HG03045 (cell line): Measurements from ENCODE around the gene NEU4.
"Not testable (repeated sequence)": the region's sequence is repeated elsewhere in the genome, so short reads cannot be mapped to it uniquely, and the experiment has no call there.

Experiments used
- ATAC-seq: cut with Tn5 transposase; IDR thresholded peaks from one replicate; pipeline ENCODE4 v1.9.1; 2021; ENCODE audit warnings: mild to moderate bottlenecking, moderate library complexity; ENCODE audit not compliant: unreplicated experiment

NEU4 gene

DNA sequence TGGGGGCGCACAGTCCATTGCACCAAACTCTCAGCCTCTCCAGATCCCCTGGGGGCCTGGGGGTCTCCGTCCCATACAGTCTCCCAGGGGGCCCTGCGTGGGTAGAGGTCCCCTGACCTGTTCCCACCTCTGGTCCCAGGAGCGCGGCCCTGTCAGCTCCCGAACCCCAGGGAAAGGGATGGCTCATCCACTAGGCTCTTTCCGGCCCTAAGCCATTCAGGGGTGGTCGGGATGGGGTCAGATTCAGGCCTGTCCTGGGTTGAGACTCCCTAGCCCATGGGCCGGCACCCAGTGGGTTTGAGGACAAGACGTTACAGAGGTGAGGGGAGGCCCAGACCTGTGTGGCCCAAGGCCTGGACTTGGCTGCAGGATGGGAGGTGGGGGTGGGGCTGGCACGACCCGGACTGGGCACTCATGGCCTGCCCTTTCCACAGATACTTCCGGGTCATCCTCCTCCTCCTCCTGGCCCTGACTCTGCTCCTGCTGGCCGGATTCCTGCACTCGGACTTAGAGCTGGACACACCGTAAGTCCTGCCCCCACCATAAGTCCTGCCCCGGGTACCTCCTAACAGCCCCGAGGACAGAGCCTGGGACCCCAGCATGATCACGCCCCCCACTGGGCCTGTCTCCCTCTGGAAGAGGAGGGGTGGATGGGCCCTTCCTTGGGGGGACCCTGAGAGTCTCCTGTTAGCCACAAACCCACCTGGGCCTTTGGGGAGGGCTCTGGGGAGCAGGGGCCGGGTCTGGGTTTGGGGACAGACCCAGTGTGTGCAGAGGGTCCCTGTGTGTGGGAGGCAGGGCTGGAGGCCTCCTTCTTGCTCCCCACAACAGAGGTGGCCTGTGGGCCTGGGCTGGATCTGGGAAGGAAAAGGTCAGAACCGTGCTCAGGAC lies 10.1 kb upstream of the NEU4 start:
- no peak for ATAC-seq

DNA sequence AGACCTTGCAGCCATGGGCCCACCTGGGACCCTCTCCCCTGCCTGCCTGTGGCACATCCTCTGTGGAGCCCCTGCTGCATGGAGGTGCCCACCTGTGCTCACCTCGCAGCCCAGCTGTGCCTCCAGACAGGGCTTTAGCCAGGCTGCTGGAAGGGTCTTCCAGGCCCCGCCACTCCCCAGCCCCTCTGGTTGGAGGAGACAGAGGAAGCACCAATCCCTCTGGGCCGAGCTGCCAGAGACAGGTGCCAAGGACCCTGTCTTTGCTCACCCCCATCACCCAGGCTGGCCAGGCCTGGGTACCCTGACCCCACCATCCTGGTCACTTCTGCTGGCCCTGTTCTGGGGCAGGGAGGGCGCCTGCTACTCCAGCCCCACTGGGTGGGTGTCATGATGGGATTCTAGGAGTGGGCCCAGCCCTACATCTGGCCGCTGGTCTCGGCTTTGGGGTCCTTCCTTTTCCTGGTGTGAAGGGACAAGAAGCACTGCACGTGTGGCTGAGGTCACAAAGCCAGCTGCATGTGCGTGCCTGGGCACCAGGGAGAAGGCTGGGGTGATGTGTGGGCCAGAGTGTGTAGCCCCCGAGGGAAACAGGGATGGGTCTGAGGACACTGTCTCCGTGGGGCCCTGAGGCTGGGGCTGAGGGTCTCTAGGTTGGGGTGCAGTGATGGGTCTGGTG lies 9.3 kb upstream of the NEU4 start:
- ATAC-seq = no peak

DNA sequence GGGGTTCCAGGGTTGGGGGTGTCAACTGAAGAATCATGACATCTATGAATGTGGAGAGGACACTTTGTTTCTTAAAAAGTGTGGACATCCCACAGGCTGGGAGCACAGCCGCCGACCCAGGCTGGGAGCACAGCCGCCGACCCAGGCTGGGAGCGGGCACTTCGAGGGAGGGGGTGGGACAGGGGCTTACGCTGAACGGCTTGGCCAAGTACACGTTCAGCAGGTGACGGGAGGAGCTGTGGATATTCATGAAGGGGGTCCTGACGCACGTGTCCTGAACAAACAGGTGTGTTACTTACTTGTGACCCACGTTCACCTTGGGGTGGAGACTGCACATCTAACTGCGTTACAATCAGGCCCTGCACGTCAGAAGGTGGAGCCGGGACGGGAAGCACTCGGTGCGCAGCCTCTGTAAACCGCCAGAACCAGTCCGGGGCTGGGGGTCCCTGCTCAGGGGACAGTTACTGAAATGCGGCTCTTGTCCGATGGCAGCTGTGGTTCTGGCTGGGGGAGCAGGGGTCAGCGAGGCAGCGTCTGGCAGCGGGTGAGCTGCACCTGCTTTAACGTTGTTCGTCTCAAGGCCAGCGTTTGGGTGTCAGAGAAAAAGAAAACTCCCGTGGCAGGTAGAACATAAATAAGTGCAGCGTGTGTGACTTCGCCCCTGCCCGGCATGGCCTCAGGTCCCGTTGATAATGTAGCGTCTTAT lies 8.6 kb upstream of the NEU4 start:
- not testable (repeated sequence) for ATAC-seq

DNA sequence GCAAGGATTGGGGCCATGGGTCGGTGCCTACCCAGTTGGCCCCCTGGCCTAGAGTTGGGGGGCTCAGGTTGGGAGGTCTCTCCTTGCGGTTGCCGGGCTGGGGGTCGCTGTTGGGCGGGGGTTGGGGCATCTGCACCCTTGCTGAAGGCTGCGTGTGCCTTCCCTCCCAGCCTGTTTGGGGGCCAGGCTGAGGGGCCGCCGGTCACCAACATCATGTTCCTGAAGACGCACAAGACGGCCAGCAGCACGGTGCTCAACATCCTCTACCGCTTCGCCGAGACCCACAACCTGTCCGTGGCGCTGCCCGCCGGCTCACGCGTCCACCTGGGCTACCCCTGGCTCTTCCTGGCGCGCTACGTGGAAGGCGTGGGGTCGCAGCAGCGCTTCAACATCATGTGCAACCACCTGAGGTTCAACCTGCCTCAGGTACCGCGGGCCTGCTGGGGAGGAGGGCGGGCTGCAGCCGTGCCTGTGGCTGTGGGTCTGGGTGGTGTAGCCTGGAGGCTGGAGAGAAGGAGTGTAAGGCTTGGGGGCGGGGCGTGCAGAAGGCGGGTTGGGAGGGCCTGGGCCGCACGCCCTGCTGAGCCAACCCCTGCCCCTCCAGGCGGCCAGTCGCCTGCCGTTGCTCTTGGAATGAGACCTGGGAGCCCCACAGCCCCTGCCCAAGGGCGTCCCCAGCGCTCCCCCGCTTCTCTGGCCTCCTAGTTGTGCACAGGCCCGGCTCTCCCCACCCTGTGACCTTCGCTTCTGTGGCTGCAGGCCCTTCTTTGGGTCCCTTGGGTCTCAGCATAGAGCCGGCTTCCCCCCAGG lies 7.2 kb upstream of the NEU4 start:
- ATAC-seq = no peak

DNA sequence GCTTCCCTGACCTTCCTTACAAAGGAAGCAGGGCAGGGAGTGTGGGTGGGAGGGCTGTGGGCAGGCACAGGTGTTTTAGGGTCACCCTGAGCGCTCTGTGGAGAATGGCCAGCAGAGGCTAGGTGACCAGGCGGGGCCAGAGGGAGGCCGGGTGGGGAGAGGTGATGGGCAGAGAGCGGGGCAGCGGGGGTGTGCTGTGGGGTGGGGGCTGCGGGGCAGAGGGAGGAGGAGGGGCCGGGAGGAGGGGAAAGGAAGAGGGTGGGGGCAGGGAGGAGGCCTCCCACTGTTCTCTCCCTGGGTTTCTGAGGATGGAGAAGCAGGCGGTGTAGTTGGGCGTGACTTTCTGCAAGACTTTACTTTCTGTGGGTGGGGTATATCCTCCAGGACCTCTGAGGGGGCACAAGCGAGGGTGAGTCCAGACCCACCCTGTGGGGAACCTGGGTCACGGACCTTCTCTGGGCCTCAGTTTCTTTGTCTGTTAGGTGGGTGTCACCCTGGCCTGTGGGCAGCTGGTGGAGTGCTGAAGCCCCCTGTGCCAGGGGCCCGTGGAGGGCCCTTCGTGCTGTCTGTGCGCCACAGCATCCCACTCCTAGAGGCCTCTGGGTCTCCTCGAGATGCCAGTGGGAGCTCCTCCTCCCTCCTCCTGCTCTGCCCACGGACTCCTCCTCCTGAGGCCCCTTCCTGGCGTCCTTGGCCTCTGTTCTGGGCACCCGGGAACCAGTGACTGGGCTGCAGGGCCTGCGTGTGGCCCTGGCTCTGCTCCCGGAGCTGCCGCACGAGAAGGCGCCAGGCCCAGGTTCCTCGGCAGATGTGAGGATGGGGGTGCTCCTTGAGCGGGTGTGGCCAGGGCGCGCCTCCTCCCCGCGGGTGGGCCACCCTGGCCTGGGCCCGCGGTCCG lies 6.3 kb upstream of the NEU4 start:
- ATAC-seq = no peak

DNA sequence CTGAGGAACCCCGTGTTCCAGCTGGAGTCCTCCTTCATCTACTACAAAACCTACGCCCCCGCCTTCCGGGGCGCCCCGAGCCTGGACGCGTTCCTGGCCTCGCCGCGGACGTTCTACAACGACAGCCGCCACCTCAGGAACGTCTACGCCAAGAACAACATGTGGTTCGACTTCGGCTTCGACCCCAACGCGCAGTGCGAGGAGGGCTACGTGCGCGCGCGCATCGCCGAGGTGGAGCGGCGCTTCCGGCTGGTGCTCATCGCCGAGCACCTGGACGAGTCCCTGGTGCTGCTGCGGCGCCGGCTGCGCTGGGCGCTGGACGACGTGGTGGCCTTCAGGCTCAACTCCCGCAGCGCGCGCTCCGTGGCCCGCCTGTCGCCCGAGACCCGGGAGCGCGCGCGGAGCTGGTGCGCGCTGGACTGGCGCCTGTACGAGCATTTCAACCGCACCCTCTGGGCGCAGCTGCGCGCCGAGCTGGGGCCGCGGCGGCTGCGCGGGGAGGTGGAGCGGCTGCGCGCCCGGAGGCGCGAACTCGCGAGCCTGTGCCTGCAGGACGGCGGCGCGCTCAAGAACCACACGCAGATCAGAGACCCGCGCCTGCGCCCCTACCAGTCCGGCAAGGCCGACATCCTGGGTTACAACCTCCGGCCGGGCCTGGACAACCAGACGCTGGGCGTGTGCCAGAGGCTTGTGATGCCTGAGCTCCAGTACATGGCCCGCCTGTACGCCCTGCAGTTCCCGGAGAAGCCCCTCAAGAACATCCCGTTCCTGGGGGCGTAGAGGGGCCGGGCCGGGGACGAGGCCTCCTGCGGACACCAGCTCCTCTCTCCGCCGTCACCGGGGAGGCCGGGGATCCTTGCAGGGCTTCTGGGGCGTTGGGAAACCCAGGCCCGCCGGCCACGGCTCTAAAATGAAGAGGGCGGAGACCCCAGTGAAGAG lies 5.3 kb upstream of the NEU4 start:
- ATAC-seq = no peak

DNA sequence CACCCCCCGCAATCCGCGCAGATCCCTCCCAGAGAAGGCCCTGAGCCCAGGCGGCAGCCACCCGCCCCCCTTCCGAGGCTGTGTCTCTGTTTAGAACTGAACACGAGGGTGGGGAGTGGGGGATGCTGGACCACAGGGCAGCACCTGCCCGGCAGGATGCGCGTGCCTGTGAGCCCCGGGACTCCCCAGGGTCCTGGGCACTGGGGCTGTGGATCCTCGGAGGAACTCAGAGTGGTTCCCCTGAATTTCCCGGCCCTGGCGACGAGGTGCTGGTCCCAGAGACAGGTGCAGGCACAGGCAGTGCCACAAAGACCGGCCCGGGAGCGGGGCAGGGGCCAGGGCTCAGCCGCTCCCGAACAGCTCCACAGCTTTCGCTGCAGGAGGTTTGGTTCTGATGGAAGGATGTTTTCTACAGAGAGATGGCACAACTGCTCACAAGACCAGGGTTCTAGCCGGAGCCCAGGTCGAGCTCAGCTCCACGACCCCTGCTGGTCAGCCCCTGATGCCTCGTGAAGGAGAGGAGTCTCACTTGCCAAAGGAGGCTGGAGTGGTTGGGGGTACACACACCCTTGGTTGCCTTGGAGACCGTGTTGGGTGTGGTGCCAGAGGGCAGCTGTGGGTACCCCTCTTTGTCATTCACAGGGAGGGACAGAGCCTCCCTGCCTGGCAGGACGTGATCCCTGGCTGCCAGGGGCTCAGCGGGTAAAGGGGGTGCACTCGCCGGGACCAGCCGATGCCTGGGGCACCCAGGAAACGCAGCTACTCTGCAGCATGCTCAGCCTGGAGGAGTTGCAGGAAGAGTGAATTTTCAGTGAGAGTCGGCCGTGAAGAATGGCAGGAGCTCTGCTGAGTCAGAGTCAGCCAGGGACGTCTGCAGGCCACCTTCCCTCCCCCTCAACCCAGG lies 4.4 kb upstream of the NEU4 start:
- ATAC-seq = no peak

DNA sequence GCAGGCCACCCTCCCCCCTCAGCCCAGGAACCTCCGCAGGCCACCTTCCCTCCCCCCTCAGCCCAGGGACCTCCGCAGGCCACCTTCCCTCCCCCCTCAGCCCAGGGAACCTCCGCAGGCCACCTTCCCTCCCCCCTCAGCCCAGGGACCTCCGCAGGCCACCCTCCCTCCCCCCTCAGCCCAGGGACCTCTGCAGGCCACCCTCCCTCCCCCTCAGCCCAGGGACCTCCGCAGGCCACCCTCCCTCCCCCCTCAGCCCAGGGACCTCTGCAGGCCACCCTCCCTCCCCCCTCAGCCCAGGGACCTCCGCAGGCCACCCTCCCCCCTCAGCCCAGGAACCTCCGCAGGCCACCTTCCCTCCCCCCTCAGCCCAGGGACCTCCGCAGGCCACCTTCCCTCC lies 2.8 kb upstream of the NEU4 start:
- ATAC-seq = not testable (repeated sequence)

DNA sequence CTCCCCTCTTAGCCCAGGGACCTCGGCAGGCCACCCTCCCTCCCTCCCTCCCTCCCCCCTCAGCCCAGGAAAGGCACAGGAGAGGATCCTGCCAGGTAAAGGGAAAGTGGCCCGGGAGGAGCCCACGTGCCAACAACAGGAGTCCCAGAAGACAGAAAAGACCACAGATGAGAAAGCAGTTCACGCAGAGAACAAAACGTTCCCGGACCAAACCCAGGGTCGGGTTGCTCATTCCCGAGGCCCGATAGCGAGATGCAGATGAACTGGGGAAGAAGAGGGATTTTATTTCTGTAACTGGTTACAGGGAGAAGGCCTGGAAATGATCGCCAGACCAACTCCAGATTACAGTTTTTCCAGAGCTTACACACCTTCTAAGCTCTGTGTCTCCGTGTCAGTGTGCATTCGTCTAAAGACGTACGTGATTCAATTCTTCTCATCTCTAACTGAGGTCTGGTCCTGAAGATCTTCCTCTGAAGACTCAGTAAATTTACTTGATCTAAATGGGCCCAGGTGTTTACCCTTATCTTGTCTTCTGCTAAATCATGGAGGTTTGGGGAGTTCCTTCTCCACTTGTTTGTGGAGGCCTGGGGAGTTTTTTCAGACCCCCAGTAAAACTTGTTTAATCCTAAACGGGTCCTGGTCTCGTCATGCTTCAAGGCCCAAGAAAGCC lies 807 bp upstream of the NEU4 start:
- ATAC-seq = no peak

DNA sequence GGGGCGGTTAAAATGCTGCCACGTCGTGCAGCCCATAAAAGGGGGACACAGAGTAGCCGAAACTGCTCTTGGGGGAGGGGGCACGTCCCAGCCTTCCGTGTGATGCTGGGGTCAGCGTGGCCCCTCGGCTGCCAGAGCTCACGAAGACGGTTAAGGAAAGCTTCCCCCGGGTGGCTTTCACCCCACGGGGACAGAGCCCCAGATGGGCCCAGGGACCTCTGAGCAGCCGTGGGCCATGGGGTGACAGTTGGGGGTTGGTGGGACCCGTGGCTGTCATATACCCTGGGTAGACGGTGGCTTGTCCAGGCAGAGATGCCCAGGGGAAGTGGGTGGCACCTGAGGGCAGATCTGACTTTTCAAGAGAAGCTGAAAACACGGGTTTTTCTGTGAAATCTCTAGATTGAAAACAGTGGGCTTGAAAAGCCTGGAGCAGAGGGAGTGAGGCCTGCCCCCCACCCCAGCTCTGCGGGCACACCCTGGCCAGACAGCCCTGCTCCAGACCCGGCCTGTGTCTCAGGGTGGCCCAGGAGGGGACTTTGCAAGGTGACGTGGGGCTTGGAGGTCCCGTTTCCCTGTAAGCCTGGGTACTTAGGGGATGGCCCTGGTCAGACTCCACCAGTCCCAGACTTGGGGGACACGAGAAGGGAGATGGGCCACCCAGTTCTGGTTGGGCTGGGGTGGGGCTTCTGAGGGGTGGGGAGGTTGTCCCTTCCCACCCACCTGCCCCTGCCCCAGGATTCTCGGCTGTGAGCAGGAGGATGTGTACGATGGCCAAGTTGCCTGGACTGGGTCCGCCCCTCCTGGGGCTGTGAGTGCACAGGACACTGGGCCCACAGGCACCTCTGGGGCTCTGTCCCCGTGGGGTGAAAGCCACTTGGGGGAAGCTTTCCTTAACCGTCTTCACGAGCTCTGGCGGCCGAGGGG lies 652 bp downstream of the NEU4 start:
- no peak for ATAC-seq

DNA sequence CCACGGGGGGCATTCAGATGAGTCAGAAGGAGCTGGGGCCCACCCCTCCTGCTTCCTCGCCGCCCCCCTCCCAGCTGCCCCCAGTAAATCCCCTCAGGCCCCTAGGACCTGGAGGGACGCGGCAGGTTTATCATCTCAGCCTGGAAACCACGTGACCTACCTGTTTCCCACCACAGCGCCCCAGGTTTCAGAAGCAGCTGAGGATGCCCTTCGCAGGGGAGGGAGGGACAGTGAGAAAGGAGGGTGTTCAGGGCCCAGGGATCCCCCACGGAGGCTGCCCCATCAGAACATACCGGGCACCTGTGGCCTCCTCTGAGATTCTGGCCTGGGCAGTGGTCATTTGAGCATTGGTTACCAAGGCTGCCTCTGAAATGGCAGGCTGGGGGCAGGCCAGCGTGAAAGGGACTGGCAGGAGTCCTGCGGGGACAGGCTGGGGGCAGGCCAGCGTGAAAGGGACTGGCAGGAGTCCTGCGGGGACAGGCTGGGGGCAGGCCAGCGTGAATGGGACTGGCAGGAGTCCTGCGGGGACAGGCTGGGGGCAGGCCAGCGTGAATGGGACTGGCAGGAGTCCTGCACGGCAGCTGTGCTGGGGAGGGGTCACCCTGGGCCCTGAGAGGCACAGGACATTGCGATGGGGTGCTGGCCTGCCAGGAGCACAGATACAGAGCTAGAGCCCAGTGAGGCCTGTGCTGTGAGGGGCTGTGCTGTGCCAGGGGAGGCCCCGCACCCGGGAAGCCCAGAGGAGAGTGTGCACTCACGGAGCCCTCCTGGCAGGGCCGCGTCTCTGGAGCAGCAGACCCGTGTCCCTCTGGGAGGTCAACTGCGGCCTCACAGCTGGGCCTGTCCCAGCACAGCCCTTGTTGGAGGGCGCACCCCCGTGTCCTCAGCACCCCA lies 1.6 kb downstream of the NEU4 start:
- ATAC-seq = no peak

DNA sequence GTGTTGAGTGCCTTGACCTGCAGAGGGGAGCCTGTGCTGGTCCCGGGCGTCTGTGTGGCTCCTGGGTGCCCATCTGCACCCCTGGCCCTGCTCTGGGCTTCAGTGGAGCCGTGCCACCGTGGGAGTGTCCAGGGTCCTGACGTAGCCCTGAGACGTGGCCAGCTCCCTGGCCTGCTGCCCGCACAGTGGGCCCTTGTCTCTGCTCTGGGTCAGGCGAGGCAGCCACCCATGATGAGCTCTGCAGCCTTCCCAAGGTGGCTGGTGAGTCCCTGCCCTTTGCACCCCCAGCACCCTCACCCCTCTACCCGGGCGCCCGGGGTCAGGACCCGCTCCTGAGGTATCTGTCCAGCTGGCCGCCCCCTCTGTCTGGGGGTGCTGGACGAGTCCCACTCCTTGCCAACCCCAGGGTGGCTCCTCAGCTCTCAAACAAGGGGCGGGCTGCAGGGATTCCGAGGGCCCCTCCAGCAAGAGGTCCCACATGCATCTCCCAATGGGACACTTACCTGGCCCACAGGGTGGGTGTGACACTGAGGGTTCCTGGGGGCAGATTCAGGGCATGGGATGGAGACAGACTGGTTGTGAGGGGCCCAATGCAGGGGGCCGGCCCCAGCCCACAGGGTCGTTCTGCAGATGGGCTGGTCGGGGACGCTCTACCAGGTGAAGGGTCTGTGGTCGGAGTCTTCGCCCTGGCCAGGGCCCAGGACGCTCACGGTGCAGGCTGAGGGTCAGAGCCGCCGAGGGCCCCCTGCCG lies 2.4 kb downstream of the NEU4 start:
- no peak for ATAC-seq

DNA sequence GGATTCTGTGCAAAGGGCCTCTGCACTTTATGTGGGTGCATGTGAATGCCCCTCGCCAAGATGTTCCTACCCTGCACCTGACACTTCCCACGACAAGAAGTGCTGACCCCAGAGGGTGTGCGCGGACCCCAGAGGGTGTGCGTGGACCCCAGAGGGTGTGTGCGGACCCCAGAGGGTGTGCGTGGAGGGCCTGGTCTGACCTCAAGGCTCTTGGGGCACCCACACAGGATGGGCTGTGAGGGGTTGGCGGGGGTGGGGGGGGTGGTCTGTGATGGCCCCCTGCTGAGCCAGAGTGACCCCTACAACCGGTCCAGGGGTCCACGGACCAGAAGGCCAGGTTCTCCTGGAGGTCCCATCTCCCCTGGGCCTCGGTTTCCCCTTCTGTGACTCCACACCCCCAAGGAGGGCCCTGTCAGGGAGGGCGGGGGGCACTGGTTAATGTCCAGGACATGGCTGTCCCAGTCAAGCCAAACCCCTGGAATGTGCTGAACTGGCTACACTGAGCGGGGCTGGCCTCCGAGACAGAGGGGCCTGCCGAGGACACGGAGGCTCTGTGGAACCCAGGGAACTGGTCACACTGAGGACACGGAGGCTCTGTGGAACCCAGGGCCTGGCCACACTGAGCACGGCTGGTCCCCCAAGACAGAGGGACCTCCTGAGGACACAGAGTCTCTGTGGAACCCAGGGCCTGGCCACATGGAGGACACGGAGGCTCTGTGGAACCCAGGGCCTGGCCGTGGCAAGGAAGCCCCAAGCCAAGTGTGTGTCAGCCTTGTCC lies 3.1 kb downstream of the NEU4 start:
- no peak for ATAC-seq
